Loucy (cell line): ENCODE measurements around the gene NOL4L.

Experiments
- H2AFZ ChIP-seq: fragments of 200-600 bp; sonication (generic); 2 replicates; pipeline ENCODE4 v1.6.0; 2016; ENCODE audit warnings: antibody characterized with exemption, mild to moderate bottlenecking, low read length, moderate library complexity
- H3F3A ChIP-seq: fragments of 200-600 bp; 2 replicates; pipeline ENCODE4 v1.6.0; 2016; ENCODE audit warnings: antibody characterized with exemption, low read depth, mild to moderate bottlenecking
- H3K27me3 ChIP-seq: fragments of 200-600 bp; sonication (generic); 2 replicates; pipeline ENCODE4 v1.6.1; 2014; ENCODE audit warnings: low read length, mild to moderate bottlenecking; ENCODE audit not compliant: insufficient read depth, poor library complexity, severe bottlenecking
- H3K36me3 ChIP-seq: fragments of 200-600 bp; sonication (generic); 2 replicates; pipeline ENCODE4 v1.6.1; 2016; ENCODE audit warnings: low read length; ENCODE audit not compliant: insufficient read depth
- H3K4me1 ChIP-seq: fragments of 200-600 bp; sonication (generic); 2 replicates; pipeline ENCODE4 v1.5.1; 2014; ENCODE audit warnings: low read length, mild to moderate bottlenecking; ENCODE audit not compliant: insufficient read depth, poor library complexity, severe bottlenecking
- H3K4me2 ChIP-seq: fragments of 200-600 bp; sonication (generic); 2 replicates; pipeline ENCODE4 v1.6.0; 2014; ENCODE audit warnings: antibody characterized with exemption, low read length, low read depth, mild to moderate bottlenecking; ENCODE audit not compliant: poor library complexity, severe bottlenecking
- H3K4me3 ChIP-seq: fragments of 200-600 bp; sonication (generic); 2 replicates; pipeline ENCODE4 v1.5.1; 2014; ENCODE audit warnings: low read length, mild to moderate bottlenecking, mixed read lengths; ENCODE audit not compliant: poor library complexity, severe bottlenecking
- H3K79me2 ChIP-seq: fragments of 200-600 bp; sonication (generic); 2 replicates; pipeline ENCODE4 v1.6.1; 2014; ENCODE audit warnings: low read length; ENCODE audit not compliant: insufficient read depth
- H3K9ac ChIP-seq: fragments of 200-600 bp; sonication (generic); 2 replicates; pipeline ENCODE4 v1.6.0; 2014; ENCODE audit warnings: mild to moderate bottlenecking, low read depth, low read length, moderate library complexity; ENCODE audit not compliant: poor library complexity, severe bottlenecking
- H3K9me2 ChIP-seq: fragments of 200-600 bp; sonication (generic); replicated peaks from 2 replicates; pipeline ENCODE4 v1.6.1; 2016; ENCODE audit warnings: low read depth, low read length, mixed read lengths
- H3K9me3 ChIP-seq: fragments of 200-600 bp; sonication (generic); 2 replicates; pipeline ENCODE4 v1.6.1; 2014; ENCODE audit warnings: mild to moderate bottlenecking, antibody characterized with exemption, low read length, low read depth; ENCODE audit not compliant: insufficient read depth
- H4K20me1 ChIP-seq: fragments of 200-600 bp; sonication (generic); 2 replicates; pipeline ENCODE4 v1.6.0; 2014; ENCODE audit warnings: antibody characterized with exemption, low read length, mild to moderate bottlenecking; ENCODE audit not compliant: insufficient read depth, poor library complexity, severe bottlenecking
- EZH2phosphoT487 ChIP-seq: fragments of 200-600 bp; IDR thresholded peaks from 2 replicates; pipeline ENCODE4 v1.6.1; 2018; ENCODE audit warnings: antibody characterized with exemption, mild to moderate bottlenecking, moderate library complexity, borderline replicate concordance
- TF ChIP-seq, protein P1 (sequence below): fragments of 200-600 bp; sonication (generic); conservative IDR thresholded peaks from 2 replicates; pipeline ENCODE4 v1.5.1; 2014; ENCODE audit warnings: mild to moderate bottlenecking, antibody characterized with exemption, low read length

Gene NOL4L

GRCh38 chr20:32607324-32607723 is 22.2 kb upstream of the NOL4L start:
- no peak overlapping the region for H2AFZ ChIP-seq
- H3F3A ChIP-seq: no peaks in the 10 kb centered on the region
- peaks cover 4% of the 10 kb centered on the region for H3K27me3 ChIP-seq
- TF ChIP-seq EZH2phosphoT487: no peak
- TF ChIP-seq, protein P1, sequence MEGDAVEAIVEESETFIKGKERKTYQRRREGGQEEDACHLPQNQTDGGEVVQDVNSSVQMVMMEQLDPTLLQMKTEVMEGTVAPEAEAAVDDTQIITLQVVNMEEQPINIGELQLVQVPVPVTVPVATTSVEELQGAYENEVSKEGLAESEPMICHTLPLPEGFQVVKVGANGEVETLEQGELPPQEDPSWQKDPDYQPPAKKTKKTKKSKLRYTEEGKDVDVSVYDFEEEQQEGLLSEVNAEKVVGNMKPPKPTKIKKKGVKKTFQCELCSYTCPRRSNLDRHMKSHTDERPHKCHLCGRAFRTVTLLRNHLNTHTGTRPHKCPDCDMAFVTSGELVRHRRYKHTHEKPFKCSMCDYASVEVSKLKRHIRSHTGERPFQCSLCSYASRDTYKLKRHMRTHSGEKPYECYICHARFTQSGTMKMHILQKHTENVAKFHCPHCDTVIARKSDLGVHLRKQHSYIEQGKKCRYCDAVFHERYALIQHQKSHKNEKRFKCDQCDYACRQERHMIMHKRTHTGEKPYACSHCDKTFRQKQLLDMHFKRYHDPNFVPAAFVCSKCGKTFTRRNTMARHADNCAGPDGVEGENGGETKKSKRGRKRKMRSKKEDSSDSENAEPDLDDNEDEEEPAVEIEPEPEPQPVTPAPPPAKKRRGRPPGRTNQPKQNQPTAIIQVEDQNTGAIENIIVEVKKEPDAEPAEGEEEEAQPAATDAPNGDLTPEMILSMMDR: no peak
- H3K4me3 ChIP-seq: no peak overlapping the region
- H3K79me2 ChIP-seq: no peaks in the 10 kb centered on the region
- H3K9ac ChIP-seq: no peak overlapping the region
- no peak overlapping the region for H3K4me2 ChIP-seq
- H3K9me2 ChIP-seq: no peaks in the 10 kb centered on the region
- no peaks in the 10 kb centered on the region for H3K9me3 ChIP-seq
- no peaks in the 10 kb centered on the region for H3K36me3 ChIP-seq
- peaks cover 19% of the 10 kb centered on the region for H3K4me1 ChIP-seq
- H4K20me1 ChIP-seq: no peaks in the 10 kb centered on the region

- H3K4me1 ChIP-seq: peaks cover 18% of the 10 kb centered on the region
- H2AFZ ChIP-seq: no peak overlapping the region
- TF ChIP-seq EZH2phosphoT487: no peak
- TF ChIP-seq, protein P1: no peak
- H3K9ac ChIP-seq: no peak overlapping the region
- no peaks in the 10 kb centered on the region for H3K79me2 ChIP-seq
- no peak overlapping the region for H3K4me2 ChIP-seq
- no peak overlapping the region for H3K4me3 ChIP-seq
- no peaks in the 10 kb centered on the region for H4K20me1 ChIP-seq
- H3K27me3 ChIP-seq: peaks cover 4% of the 10 kb centered on the region
- H3F3A ChIP-seq: no peaks in the 10 kb centered on the region
- no peaks in the 10 kb centered on the region for H3K36me3 ChIP-seq
- H3K9me2 ChIP-seq: no peaks in the 10 kb centered on the region
- no peaks in the 10 kb centered on the region for H3K9me3 ChIP-seq
Observed at GRCh38 chr20:32606790-32607189, 21.7 kb upstream of the NOL4L start.

GRCh38 chr20:32606107-32606506 is 21.0 kb upstream of the NOL4L start:
- Histone ChIP-seq H2AFZ (no peak overlapping the region), H4K20me1 (no peaks in the 10 kb centered on the region), H3K9me3 (no peaks in the 10 kb centered on the region), H3K4me1 (peaks cover 11% of the 10 kb centered on the region), H3K36me3 (no peaks in the 10 kb centered on the region), H3F3A (no peaks in the 10 kb centered on the region), H3K27me3 (peaks cover 4% of the 10 kb centered on the region), H3K79me2 (no peaks in the 10 kb centered on the region), H3K9me2 (no peaks in the 10 kb centered on the region), H3K4me2 (no peak overlapping the region), H3K9ac (no peak overlapping the region), H3K4me3 (no peak overlapping the region)
- TF ChIP-seq, protein P1: no peak
- no peak for TF ChIP-seq EZH2phosphoT487
